C4-2B (cell line): Measurements from ENCODE around the gene PPP1R18.

Source experiments
- ZFX ChIP-seq: fragments of 450-650 bp; IDR thresholded peaks from 2 replicates; pipeline ENCODE4 v1.6.1; 2017
- TF ChIP-seq, protein P1 (sequence below): fragments of 450-650 bp; conservative IDR thresholded peaks from 2 replicates; pipeline ENCODE4 v1.5.1; 2017; ENCODE audit warnings: mild to moderate bottlenecking

DNA sequence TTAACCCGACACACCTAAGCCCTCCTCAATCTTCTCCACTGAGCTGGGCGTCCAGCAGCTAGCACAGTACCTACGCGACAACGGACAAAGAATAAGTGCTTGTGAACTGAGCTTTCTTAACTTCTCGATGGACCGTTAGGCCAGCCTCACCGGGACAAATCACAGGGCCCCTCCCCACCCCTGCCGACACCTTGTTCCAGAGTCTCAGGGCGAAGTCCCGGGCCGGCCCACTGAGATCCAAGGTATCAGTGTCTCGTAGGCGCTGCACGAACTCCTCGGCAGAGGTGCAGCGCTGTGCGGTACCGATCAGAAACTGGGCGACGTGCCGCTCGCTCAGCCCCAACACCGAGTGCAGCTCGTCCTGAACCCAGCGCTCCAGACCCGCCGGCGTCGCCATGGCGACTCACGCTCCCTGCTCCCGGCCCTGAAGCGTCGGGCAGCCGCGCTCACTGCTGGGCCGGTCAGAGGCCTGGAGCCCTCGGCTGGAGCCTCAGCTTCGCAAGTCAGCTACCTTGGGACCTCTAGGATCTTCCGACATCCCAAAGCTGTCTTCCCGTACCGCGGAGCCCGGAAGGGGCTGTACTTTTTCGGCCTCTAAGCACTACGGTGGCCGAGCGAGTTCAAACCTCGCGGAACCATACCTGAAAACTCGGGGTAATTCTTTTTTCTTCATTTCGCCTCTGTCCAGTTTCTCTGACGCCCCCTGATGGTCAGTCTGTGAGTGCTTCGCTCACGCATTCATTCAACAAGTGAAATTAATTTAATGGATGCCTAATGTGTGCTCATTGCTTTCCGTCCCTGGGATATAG, 13.8 kb downstream of the PPP1R18 start, which contains the start of gene DHX16:
- TF ChIP-seq, protein P1, sequence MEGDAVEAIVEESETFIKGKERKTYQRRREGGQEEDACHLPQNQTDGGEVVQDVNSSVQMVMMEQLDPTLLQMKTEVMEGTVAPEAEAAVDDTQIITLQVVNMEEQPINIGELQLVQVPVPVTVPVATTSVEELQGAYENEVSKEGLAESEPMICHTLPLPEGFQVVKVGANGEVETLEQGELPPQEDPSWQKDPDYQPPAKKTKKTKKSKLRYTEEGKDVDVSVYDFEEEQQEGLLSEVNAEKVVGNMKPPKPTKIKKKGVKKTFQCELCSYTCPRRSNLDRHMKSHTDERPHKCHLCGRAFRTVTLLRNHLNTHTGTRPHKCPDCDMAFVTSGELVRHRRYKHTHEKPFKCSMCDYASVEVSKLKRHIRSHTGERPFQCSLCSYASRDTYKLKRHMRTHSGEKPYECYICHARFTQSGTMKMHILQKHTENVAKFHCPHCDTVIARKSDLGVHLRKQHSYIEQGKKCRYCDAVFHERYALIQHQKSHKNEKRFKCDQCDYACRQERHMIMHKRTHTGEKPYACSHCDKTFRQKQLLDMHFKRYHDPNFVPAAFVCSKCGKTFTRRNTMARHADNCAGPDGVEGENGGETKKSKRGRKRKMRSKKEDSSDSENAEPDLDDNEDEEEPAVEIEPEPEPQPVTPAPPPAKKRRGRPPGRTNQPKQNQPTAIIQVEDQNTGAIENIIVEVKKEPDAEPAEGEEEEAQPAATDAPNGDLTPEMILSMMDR = peak; percentile 95
- no peak for TF ChIP-seq ZFX
